Loucy (cell line): ENCODE results near the gene FFAR4.

ENCODE experiments used
- EZH2phosphoT487 ChIP-seq: fragments of 200-600 bp; IDR thresholded peaks from 2 replicates; pipeline ENCODE4 v1.6.1; 2018; ENCODE audit warnings: antibody characterized with exemption, mild to moderate bottlenecking, moderate library complexity, borderline replicate concordance
- TF ChIP-seq, protein P1 (sequence below): fragments of 200-600 bp; sonication (generic); conservative IDR thresholded peaks from 2 replicates; pipeline ENCODE4 v1.5.1; 2014; ENCODE audit warnings: mild to moderate bottlenecking, antibody characterized with exemption, low read length

DNA sequence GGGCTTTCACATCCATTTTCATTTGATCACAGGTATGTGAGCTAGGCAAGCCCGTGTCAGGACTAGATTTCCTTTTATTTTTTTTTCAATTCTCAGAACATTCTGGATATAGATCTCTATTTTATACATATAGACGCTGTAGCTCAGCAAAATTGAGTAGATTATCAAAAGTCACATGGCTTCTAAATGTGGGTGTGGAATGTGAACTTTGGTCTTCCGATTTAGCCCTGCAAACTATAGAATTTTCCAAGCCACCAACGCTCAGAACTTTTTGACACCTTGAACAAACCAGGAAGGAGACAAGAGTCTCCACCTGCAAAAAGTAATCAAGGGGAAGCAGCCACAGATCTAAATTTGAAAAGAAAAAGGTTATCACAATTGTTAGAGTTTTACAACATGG, 15.9 kb upstream of the FFAR4 start:
- TF ChIP-seq, protein P1, sequence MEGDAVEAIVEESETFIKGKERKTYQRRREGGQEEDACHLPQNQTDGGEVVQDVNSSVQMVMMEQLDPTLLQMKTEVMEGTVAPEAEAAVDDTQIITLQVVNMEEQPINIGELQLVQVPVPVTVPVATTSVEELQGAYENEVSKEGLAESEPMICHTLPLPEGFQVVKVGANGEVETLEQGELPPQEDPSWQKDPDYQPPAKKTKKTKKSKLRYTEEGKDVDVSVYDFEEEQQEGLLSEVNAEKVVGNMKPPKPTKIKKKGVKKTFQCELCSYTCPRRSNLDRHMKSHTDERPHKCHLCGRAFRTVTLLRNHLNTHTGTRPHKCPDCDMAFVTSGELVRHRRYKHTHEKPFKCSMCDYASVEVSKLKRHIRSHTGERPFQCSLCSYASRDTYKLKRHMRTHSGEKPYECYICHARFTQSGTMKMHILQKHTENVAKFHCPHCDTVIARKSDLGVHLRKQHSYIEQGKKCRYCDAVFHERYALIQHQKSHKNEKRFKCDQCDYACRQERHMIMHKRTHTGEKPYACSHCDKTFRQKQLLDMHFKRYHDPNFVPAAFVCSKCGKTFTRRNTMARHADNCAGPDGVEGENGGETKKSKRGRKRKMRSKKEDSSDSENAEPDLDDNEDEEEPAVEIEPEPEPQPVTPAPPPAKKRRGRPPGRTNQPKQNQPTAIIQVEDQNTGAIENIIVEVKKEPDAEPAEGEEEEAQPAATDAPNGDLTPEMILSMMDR = no peak
- no peak for TF ChIP-seq EZH2phosphoT487
